ENCODE measurements around the gene EIF4E.
A peak's percentile ranks its signal among the peaks of the same experiment; 100 is the strongest.
"Not testable (repeated sequence)": the region's sequence is repeated elsewhere in the genome, so short reads cannot be mapped to it uniquely, and the experiment has no call there.

The EIF4E gene

DNA sequence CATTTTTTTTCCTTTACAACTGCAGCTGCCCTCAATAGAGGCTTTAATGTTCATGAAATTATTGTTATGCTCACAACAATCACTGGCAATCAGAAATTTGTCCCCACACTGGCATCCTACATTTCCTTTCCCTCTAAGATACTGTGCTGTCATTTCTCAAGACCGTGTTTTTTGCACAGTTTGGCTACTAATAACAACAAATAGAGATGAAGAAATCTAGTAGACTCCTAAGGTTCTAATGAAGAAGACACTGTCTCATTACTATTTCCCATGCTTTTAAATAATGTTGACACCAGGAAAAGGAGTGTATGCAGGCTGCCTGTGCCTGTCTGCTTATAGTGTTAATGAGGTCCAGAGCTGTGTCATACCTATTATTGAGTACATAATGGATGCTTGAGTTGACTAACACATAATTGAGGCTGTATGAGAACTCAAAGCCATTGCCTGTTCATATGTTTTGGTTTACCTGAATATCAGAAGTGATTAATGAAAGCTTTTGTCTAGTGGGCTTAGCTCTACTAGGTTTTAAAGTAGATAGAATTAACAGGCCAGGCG, 1.5 kb upstream of the EIF4E start:
- no peak for DNase-seq

DNA sequence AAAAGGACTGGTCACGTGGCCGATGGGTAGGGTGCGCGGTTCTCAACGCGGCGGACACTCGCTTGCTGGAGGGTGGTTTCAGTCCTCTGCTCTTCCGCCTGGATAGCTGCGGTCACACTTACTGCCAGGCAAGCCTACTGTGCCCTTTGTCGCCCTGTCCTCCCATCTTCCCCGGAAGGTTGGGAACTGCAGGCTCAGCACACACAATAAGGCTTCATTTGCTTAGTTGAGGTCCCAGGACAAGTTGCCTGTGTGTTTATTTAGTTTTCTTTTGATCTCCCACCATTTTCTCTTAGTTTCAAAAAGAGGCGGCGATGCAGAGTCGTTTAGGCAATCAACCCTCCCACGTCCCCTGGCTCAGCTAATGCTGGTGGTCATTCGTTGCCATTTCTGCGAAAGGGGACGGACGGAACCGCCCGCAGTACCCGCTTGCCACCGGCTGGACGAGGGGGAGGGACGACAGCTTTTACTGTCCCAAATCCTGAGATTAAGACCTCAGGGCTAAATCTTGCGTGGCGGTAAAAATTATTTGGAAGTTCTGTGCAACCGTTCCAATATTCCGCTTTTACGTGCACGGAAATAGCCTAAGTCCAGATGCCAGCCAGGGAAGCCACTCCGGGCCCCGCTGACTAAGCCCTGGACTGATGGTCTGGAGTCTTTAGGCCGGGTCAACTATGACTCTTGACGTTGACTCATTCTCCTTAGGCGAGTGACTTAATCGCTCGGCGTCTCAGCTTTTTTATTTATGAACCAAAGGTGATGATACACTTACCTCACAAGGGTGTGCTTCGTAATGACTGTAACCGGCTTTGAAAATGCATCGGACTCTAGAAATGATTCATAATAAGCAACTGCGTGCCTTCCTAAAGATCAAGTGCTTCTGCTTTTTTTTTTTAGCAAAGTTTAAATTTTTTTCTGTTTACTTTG, 671 bp upstream of the EIF4E start:
- peak; percentile 74 for DNase-seq

DNA sequence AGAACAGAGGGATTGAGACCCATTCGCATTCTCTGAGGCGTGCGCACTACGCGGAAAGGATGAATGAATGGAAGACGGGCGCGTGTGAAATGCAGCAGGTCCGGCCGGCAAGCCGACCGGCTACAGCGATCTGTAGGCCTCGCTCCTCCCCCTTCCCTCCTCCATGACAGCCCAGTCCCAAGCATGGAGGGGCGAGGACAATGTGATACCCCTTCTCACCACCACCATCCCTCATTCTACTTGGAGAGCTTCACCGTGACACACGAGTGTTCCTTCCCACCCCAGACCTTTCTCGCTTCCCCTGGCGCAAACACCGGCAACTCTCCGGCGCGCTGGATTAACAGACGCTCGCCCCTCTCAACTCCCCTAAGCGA, 815 bp downstream of the EIF4E start:
- peak; percentile 97 for DNase-seq

DNA sequence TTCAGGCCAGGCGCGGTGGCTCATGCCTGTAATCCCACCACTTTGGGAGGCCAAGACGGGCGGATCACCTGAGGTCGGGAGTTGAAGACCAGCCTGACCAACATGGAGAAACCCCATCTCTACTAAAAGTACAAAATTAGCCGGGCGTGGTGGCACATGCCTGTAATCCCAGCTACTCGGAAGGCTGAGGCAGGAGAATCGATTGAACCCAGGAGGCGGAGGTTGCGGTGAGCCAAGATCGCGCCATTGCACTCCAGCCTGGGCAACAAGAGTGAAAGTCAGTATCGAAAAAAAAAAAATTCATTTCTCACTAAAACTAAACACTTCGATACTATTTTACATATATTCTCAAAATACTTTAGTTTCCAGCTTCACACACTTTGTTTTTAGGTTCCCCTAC, 2.7 kb downstream of the EIF4E start:
- DNase-seq: not testable (repeated sequence)

DNA sequence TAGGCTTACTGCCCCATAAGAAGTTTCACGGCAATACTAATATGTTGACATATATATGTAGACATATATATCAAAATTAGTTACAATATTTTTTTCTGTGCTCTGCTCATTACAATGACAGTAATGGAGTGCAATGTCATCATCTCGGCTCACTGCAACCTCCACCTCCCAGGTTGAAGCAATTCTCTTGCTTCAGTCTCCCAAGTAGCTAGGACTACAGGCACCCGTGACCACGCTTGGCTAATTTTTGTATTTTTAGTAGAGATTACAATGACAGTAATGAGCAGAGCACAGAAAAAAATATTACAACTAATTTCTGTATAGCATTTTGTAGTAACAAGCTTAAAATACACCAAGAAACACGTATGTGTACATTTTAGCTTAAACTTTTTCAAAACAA, 7.6 kb downstream of the EIF4E start:
- DNase-seq: no peak

DNA sequence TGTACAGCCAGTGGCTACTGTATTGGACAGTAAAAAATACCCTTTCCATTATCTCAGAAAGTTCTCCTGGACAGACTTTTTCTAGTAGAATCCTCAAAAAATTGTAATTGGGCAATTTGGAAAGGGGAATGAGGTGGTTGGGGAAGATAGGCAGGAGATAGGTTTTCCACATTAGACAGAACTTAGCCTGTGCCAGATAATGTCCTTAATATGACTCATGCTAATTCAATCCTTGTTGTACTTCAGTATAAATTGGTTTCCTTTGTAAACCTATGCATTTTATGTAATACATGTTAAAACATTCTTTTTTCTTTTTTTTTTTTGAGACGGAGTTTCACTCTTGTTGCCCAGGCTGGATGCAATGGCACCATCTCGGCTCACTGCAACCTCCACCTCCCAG, 8.9 kb downstream of the EIF4E start:
- DNase-seq: peak; percentile 26

DNA sequence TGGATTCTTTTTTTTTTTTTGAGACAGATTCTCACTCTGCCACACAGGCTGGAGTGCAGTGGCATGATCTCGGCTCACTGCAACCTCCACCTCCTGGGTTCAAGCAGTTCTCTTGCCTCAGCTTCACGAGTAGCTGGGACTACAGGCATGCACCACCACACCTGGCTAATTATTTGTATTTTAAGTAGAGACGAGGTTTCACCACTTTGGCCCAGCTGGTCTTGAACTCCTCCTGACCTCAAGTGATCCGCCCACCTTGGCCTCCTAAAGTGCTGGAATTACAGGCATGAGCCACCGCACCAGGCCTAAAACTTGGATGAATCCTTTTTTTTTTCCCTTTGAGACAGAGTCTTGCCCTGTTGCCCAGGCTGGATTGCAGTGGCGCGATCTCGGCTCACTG, 18.2 kb downstream of the EIF4E start:
- not testable (repeated sequence) for DNase-seq

DNA sequence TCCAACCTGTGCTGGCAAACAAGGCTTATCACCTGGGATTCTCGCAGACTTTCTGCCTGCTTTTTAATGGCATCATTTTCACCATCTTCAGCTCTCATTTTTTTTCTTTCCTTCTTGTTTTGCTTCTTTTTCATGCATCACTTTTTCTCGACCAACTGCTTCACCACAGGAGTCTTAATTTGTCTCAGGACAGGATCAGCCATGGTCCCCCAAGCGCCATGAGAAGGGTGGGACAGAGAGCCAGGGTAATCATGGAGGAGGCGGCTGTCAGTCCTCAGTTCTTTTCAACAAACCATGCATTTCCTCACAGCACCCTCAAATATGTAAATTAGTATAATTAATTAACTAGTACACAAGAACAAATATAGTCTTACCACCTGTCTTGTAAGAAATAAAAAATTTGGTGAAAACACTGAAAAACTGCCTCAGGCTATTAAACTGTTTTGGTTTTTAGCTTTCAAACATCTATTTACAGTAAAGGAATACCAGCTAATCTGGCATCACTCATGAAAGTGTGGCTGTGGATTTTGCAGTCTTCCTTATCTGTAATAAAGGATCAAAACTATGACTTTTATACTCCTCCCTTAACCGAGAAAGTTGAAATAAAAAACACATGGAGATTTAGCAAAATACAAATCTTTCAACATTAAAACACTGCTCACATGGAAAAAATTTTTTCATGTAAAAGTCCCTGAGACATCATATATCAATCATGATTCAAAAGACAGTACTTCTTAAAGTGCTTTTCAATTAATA, 19.1 kb downstream of the EIF4E start:
- no peak for DNase-seq

DNA sequence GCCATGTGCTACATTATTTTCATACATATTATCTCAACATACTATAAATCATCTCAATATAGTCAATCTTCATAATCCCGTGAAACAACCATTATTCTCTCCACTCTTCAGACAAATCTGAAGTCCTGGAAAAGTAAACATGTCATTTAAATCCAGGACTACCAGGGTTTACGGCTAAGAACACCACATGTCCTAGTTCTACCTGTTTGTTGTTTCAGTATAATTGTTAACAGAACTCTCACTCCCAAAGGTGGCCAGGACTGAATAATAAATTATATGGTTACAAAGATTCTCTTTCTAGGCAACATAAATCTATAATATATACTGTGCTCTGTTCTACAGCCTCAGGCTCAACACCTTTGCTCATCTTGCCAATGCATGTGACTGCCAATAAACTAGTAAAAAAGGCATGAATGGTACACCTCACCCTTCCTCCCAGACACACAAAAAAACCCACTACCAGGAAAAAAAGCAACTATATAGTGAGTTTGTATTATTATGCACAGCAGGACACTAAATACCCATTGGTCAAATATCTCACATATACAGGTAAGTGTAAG, 20.1 kb downstream of the EIF4E start:
- DNase-seq: no peak

DNA sequence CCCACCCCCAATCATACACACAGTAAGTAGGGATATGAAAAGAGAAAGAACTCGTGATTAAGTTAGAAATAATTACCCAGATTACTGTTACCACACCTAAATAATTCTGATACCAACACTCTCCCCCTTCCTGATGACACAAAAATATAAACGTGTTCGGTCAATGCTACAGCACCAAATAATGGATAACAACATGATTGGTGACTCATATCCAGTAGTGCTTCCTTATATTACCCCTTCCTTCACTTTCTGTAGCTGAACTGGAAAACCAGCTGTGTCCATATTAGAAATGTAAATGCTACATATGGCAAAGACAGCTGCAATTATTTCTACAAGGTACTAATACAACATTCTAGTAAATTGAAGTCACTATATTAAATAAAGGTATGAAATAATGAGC, 20.8 kb downstream of the EIF4E start:
- DNase-seq: no peak

DNA sequence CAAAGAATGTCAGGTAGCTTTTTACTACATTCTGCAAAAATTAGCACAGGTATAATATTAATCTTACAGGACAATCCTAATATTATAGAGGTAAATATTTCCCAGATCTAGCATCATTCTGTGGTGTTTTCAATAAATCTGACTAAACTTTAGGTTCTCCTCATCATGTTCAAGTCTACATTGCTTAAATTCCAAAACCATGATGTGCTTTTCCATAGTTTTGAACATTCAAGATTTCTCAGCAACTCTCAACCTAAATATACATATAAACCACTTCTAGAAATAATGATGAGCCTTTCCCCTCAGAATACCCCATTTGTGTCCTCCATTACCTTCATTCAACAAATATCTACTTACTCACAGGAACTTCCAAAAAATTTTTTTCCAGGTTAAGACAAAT, 23.1 kb downstream of the EIF4E start:
- no peak for DNase-seq

DNA sequence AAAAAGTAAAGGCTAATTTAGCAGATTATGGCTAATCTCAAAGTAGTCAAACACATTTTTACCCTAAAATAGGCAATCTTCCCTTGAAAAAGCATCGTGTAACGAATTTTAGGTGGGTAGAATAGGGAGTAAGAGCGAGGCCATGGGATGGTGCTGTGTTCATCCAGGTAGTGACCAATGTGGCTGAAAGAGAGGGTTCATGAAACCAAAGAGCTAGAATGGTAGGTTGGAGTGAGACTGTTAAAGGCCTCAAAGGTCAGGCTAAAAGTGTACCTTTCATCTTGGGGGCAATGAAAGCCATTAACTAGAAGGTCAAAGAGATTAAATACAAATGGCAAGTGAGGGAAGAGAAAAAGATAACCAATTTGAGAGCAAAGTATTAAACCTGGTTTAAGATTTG, 23.6 kb downstream of the EIF4E start:
- DNase-seq: no peak

DNA sequence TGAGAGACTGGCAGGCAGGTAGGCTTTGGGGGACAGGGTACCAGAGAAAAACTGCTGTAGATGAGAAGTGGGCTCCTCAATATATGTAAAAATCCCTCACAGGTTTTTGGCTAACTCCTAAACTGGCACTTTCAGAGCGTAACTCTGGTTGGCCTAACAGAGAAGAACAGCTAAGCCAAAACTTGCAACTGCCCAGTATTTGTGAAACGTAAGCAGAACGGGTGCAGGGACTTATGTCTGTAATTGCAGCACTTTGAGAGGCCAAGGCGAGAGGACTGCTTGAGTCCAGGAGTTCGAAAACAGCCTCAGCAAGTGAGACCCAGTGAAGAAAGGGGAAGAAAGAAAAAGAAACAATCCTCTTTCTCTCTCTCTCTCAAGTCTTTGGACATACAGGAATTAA, 25.0 kb downstream of the EIF4E start:
- no peak for DNase-seq

DNA sequence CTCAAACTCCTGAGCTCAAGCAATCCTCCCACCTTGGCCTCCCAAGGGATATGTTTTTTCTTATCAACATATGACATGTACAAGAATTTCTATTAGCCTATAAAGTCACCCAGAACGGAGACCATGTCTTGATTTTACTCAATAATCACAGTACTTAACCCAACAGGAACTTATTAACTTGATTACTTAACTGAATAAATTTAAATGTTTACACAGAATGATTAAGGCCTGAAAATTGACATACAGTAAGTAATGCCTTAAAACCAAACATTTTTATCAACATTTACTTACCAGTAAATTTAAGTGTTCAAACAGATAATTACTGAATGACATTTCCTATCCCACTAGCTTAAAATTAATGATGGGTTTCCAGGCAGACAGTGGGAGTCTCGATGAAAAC, 25.4 kb downstream of the EIF4E start:
- no peak for DNase-seq

DNA sequence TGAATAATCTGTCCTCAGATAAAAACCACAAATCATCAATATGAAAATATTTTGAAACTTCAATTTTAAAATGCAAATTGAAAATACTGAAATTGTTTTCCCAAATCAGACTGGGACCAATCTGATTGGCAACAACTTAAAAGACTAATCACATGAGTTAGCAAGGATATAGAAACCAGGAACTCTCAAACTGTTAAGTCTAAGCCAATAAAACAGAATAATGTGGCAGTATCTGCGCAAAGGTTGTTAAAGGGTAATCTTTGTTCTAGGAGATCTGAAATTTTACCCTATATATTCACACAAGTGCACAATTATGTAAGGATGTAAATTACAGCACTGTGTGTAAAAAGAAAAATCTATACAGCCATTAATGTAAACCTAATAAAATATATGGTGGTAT, 29.7 kb downstream of the EIF4E start:
- DNase-seq: no peak

DNA sequence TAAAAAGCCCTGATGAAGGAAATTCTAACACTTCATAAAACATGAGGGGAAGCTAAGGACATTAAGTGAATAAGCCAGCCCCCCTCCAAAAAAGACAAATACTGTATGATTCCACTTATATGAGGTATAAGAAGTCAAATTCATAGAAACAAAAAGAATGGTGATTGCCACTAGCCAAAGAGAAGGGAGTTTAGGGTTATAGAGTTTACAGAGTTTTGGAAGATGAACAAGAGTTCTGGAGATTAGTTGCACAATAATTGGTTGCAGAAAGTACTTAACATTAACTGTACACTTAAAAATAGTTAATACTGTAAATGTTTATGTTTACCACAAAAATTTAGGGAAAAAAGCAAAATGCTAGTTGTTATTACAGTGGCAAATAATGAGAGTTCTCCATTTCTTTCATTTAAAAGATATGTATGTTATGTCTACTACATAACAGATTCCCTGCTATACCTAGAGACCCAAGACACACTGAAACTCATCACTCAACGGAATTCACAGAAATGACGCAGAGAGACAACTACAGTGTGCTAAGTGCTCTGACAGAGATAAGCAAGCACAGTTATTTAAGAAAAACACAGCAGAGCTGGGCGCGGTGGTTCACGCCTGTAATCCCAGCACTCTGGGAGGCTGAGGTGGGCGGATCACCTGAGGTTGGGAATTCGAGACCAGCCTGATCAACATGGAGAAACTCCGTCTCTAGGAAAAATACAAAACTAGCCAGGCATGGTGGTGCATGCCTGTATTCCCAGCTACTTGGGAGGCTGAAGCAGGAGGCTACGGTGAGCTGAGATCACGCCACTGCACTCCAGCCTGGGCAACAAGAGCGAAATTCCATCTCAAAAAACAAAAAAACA, 37.2 kb downstream of the EIF4E start:
- no peak for DNase-seq

DNA sequence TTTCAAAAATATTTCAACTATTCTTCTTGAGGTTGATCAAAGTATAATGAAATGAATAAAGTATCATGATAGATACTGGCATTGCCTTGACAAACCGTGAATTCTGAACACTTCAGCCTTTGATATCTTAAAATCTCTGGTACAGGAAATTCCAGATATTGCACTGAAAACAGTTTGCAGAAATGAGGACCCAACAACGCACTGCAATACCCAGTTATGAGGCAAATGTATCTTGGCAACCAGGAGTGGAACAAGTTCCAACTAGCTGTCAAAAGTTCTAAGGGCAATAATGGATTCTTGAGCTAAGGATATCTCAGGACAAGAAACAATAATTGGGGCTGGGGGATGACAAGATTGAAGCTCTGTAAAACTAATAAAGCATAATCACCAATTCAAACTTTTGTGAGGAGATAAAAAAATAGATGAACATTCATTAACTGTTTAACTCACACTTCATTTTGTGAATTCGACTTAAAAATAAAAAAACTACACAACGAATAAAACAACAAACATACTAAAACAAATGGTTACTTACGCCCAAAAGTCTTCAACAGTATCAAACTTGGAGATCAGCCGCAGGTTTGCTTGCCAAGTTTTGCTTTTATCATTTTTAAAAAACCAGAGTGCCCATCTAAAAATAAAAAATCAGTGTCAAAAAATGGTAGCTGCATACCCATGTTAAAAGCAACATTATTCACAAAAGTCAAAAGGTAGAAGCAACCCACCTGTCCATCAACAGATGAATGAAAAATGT, 38.1 kb downstream of the EIF4E start:
- DNase-seq: no peak

DNA sequence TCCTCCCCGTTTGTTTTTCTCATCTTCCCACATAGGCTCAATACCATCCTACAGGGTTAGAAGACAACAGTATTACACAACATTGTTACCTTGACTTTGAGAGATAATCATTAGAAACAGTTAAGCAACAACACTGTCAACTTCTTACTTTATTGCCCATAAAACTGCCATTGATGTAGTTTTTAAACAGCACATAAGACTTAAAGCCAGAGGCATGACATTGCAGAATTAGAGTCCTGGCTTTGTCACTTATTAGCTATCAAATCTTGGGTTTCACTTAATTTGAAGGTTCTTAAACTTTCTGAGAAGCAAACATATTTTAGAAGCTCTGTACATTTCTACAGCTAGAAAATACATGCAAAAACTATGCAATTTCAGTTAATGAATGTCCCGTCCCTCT, 41.8 kb downstream of the EIF4E start:
- DNase-seq: no peak

DNA sequence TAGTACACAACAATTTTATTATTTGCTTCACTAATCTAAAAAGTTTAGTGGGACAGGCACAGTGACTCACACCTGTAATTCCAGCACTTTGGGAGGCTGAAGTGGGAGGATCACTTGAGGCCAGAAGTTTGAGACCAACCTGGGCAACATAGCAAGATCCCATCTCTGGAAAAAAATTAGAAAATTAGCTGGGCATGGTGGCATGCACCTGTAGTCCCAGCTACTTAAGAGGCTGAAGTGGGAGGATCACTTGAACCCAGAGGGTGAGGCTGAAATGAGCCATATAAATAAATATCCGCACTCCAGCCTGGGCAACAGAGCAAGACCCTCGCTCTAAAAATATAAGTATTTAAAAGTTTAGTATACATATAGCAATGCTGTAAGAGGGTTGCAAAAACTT, 42.6 kb downstream of the EIF4E start:
- DNase-seq: not testable (repeated sequence)

DNA sequence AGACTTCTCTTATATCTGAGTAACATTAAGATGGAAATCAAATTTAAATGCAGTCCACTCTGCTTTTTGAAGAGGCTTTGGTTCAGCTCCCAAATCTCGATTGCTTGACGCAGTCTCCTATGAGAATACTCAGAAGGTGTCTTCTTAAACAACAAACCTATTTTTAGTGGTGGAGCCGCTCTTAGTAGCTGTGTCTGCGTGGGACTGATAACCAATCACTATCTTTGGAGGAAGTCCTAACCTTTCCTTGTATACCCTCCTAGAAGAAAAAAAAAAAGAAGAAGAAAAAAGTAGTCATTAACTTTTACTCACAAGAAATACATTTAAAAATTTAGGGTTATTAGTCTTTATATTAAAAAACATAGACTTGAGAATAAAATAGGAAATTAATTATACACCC, 48.0 kb downstream of the EIF4E start:
- DNase-seq: not testable (repeated sequence)

DNA sequence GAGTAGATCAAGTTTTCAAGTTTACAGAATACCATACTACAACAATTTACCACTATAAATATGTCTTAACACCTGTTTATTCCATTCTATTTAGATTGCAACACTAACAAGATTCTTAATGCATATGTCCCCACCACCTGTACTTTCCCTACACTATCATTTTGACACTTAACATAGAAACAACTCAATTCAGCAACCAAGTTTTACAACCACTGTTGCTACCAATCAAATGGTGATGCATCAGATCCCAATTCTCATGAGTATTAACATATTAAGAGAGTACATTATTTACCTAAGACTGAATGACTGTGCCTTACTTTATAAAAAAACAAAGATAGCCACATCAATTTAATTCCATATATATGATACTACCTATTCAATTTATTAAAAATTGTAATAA, 49.4 kb downstream of the EIF4E start:
- no peak for DNase-seq

DNA sequence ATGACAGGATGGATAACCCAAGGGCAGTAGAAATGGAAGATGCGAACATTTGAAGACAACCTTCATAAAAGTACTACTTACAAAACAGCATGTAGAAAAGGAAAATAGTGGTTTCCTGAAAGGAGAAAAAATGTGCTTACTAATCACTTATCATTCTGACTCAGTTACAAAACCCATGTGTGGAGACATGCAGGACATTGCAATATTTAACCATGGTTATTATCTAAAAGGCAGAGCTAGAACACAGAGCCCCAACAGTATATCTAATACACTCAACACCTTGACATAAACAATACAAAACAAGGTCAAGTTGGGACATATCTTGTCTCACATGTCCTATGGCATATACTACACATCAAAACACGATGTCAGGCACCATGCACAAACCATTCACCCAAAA, 55.9 kb downstream of the EIF4E start:
- DNase-seq: peak; percentile 51
